Astrocyte (in vitro differentiated cells and primary cell): ENCODE results near the gene THYN1. TPM values are rescaled to one million over a fixed set of nuclear protein-coding genes. Genes with fewer than 3 reads are reported as not detected.

Source experiments
- DNase-seq: peaks from one replicate; pipeline ENCODE4 v3.0.0-alpha.2; 2010; ENCODE audit warnings: low read depth
- FAIRE-seq: peaks from 2 replicates; lab custom pipeline; 2011; peaks lifted over from hg19 to GRCh38; lab: Jason Lieb, UNC
- H2AFZ ChIP-seq: 2 replicates; pipeline ENCODE4 v1.6.0; 2012; ENCODE audit warnings: low read depth, low read length, inconsistent platforms
- H3K27ac ChIP-seq: 2 replicates; pipeline ENCODE4 v1.5.1; 2011; ENCODE audit warnings: low read depth, low read length, inconsistent platforms
- H3K27me3 ChIP-seq: 2 replicates; pipeline ENCODE4 v1.6.0; 2011; ENCODE audit warnings: low read length, inconsistent platforms; ENCODE audit not compliant: insufficient read depth
- H3K36me3 ChIP-seq: 2 replicates; pipeline ENCODE4 v1.5.1; 2011; ENCODE audit warnings: low read length, inconsistent platforms; ENCODE audit not compliant: insufficient read depth
- H3K4me1 ChIP-seq: 2 replicates; pipeline ENCODE4 v1.5.1; 2011; ENCODE audit warnings: low read length, inconsistent platforms; ENCODE audit not compliant: insufficient read depth
- H3K4me2 ChIP-seq: 2 replicates; pipeline ENCODE4 v1.6.0; 2012; ENCODE audit warnings: low read length, inconsistent platforms
- H3K4me3 ChIP-seq: 2 replicates; pipeline ENCODE4 v1.5.1; 2011; ENCODE audit warnings: low read depth, mild to moderate bottlenecking, low read length, inconsistent platforms; ENCODE audit not compliant: insufficient read depth
- H3K79me2 ChIP-seq: 2 replicates; pipeline ENCODE4 v1.6.0; 2012; ENCODE audit warnings: mild to moderate bottlenecking, low read length, inconsistent platforms; ENCODE audit not compliant: insufficient read depth
- H3K9ac ChIP-seq: 2 replicates; pipeline ENCODE4 v1.6.0; 2012; ENCODE audit warnings: mild to moderate bottlenecking, low read length, inconsistent platforms
- H3K9me3 ChIP-seq: 2 replicates; pipeline ENCODE4 v1.5.1; 2012; ENCODE audit warnings: low read depth, mild to moderate bottlenecking, low read length, inconsistent platforms; ENCODE audit not compliant: insufficient read depth
- H4K20me1 ChIP-seq: 2 replicates; pipeline ENCODE4 v1.6.0; 2012; ENCODE audit warnings: low read length, inconsistent platforms; ENCODE audit not compliant: insufficient read depth
- H3K27ac Mint-ChIP-seq: one replicate; pipeline ENCODE4 v1.8.0; 2021; ENCODE audit warnings: mild to moderate bottlenecking, mixed read lengths; ENCODE audit not compliant: unreplicated experiment
- H3K27me3 Mint-ChIP-seq: one replicate; pipeline ENCODE4 v1.8.0; 2021; ENCODE audit warnings: low read depth, mixed read lengths; ENCODE audit not compliant: unreplicated experiment
- H3K36me3 Mint-ChIP-seq: one replicate; pipeline ENCODE4 v1.8.0; 2021; ENCODE audit warnings: low read depth, mixed read lengths; ENCODE audit not compliant: unreplicated experiment
- H3K4me1 Mint-ChIP-seq: one replicate; pipeline ENCODE4 v1.8.0; 2021; ENCODE audit warnings: low read depth, mixed read lengths; ENCODE audit not compliant: unreplicated experiment
- H3K4me3 Mint-ChIP-seq: one replicate; pipeline ENCODE4 v1.8.0; 2021; ENCODE audit warnings: mild to moderate bottlenecking, moderate library complexity, mixed read lengths; ENCODE audit not compliant: unreplicated experiment
- H3K9me3 Mint-ChIP-seq: one replicate; pipeline ENCODE4 v1.8.0; 2021; ENCODE audit warnings: mild to moderate bottlenecking, mixed read lengths; ENCODE audit not compliant: unreplicated experiment
- EZH2 ChIP-seq: IDR thresholded peaks from 2 replicates; pipeline ENCODE4 v1.6.1; 2012; ENCODE audit warnings: mild to moderate bottlenecking, low read length, inconsistent platforms; ENCODE audit not compliant: insufficient read depth
- total RNA-seq: library from RNA; stranded (reverse); gene quantifications from 2 replicates; pipeline ENCODE4 v1.2.1, GENCODE V29; 2021
- TF ChIP-seq, protein P1 (sequence below): IDR thresholded peaks from 2 replicates; pipeline ENCODE4 v1.5.1; 2011; ENCODE audit warnings: low read depth, mild to moderate bottlenecking, inconsistent platforms, low read length, moderate library complexity; ENCODE audit not compliant: insufficient read depth

THYN1 gene
- total RNA-seq, 1 donor from 2014 or later, result 30.5 TPM

DNA sequence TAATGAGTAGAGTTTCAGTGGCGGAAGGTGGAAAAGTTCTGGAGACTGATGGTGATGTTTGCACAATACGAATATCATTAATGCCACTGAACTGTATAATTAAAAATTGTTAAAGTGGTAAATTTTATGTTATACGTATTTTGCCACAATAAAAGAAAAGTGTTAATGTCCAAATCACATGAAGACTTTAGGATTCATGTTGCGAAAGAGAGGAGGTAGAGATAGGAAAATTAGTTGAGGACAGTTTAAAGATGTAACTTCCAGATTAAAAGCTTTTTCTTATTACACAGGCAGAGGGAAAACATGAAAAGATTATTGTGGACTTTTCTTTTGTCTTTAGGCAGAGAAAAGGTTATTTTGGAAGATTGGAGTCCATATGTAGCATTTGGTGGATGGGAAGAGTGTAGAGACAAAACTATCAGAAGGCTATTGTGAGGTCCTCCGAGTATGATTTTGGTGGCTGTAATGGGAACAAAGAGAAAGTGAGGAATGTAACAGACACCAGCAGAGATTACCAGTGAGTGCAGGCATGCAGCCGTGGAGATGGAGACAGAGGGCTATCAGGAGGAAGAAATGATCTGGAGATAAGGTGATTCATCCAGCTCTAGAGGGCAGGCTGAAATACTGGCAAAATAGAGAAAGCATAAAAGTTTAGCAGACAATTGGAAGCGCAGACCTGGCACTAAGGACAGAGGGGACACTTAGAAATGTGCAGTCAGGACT, 16.2 kb downstream of the THYN1 start:
- no peak overlapping the region for H3K4me2 ChIP-seq
- no peak overlapping the region for H3K27ac ChIP-seq
- H3K4me1 Mint-ChIP-seq, result peaks cover 15% of the 10 kb centered on the region
- no peaks in the 10 kb centered on the region for H3K9me3 Mint-ChIP-seq
- peaks cover 4% of the 10 kb centered on the region for H3K36me3 Mint-ChIP-seq
- peaks cover 29% of the 10 kb centered on the region for H4K20me1 ChIP-seq
- H3K4me1 ChIP-seq, result no peaks in the 10 kb centered on the region
- H3K9me3 ChIP-seq, result no peaks in the 10 kb centered on the region
- H3K27ac Mint-ChIP-seq, result no peak overlapping the region
- peaks cover 12% of the 10 kb centered on the region for H3K36me3 ChIP-seq
- FAIRE-seq, result no peak
- H3K4me3 ChIP-seq, result no peak overlapping the region
- H2AFZ ChIP-seq, result no peak overlapping the region
- H3K27me3 ChIP-seq, result no peaks in the 10 kb centered on the region
- no peak overlapping the region for H3K9ac ChIP-seq
- DNase-seq, result no peak
- H3K79me2 ChIP-seq, result peaks cover 19% of the 10 kb centered on the region
- TF ChIP-seq, protein P1, sequence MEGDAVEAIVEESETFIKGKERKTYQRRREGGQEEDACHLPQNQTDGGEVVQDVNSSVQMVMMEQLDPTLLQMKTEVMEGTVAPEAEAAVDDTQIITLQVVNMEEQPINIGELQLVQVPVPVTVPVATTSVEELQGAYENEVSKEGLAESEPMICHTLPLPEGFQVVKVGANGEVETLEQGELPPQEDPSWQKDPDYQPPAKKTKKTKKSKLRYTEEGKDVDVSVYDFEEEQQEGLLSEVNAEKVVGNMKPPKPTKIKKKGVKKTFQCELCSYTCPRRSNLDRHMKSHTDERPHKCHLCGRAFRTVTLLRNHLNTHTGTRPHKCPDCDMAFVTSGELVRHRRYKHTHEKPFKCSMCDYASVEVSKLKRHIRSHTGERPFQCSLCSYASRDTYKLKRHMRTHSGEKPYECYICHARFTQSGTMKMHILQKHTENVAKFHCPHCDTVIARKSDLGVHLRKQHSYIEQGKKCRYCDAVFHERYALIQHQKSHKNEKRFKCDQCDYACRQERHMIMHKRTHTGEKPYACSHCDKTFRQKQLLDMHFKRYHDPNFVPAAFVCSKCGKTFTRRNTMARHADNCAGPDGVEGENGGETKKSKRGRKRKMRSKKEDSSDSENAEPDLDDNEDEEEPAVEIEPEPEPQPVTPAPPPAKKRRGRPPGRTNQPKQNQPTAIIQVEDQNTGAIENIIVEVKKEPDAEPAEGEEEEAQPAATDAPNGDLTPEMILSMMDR, result no peak
- TF ChIP-seq EZH2, result no peak
- H3K27me3 Mint-ChIP-seq, result no peaks in the 10 kb centered on the region
- H3K4me3 Mint-ChIP-seq, result no peak overlapping the region

DNA sequence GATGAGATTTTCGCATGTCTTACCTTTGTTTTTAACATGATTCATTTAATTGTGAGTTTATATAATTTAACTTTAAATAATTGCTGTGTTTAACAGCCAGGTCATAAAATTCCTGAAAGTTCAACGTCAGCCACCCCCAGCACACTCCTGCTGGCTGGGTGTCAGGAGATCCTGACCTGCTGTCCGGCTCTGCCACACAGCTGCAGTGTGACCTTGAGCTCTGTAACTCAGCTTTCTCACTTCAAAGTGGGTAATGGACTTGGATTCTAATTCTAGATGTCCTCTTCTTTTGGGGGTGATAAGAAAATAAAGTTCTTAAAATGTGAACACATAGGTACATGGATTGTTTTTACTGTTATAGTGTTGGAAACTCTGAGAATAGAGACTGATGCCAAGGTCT, 17.8 kb downstream of the THYN1 start:
- Histone ChIP-seq H4K20me1 (peaks cover 44% of the 10 kb centered on the region), H2AFZ (no peak overlapping the region), H3K79me2 (peaks cover 34% of the 10 kb centered on the region), H3K4me1 (no peaks in the 10 kb centered on the region), H3K4me3 (no peak overlapping the region), H3K9ac (no peak overlapping the region), H3K4me2 (no peak overlapping the region), H3K9me3 (no peaks in the 10 kb centered on the region), H3K27ac (no peak overlapping the region), H3K27me3 (no peaks in the 10 kb centered on the region), H3K36me3 (peaks cover 8% of the 10 kb centered on the region)
- H3K4me3 Mint-ChIP-seq, result no peak overlapping the region
- no peak overlapping the region for H3K27ac Mint-ChIP-seq
- H3K9me3 Mint-ChIP-seq, result no peaks in the 10 kb centered on the region
- no peak for FAIRE-seq
- DNase-seq, result no peak
- H3K4me1 Mint-ChIP-seq, result peaks cover 16% of the 10 kb centered on the region
- TF ChIP-seq, protein P1, result no peak
- no peak for TF ChIP-seq EZH2
- peaks cover 7% of the 10 kb centered on the region for H3K36me3 Mint-ChIP-seq
- no peaks in the 10 kb centered on the region for H3K27me3 Mint-ChIP-seq

DNA sequence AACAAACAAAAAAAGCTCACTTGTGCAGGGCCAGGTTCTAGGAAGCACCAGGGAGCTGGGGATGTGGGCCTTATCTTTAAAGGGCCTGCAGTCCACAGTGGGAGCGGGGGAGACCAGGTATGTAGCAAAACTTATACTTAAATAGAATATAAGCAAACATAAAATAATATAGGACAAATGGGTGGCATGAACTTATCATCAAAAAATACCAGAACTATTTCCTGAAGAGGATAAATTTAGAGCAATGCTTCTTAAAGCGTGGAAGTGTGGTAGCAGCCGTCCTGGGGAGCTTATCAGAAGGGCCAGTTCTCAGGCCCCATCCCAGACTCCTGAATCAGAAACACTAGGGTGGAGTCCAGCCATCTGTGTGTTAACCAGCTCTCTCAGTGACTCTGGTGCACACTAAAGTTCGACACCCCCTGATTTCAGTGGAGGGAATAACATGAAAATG, 19.4 kb downstream of the THYN1 start:
- Mint-ChIP-seq H3K4me3 (no peak overlapping the region), H3K36me3 (peaks cover 5% of the 10 kb centered on the region), H3K4me1 (peaks cover 29% of the 10 kb centered on the region), H3K9me3 (no peaks in the 10 kb centered on the region), H3K27me3 (no peaks in the 10 kb centered on the region), H3K27ac (no peak overlapping the region)
- peaks cover 50% of the 10 kb centered on the region for H3K79me2 ChIP-seq
- no peak for TF ChIP-seq EZH2
- TF ChIP-seq, protein P1, result no peak
- no peak for DNase-seq
- no peak overlapping the region for H3K9ac ChIP-seq
- FAIRE-seq, result no peak
- H3K4me2 ChIP-seq, result no peak overlapping the region
- peaks cover 4% of the 10 kb centered on the region for H3K36me3 ChIP-seq
- no peak overlapping the region for H3K4me3 ChIP-seq
- peaks cover 2% of the 10 kb centered on the region for H3K4me1 ChIP-seq
- peaks cover 61% of the 10 kb centered on the region for H4K20me1 ChIP-seq
- H3K27me3 ChIP-seq, result no peaks in the 10 kb centered on the region
- no peaks in the 10 kb centered on the region for H3K9me3 ChIP-seq
- H2AFZ ChIP-seq, result no peak overlapping the region
- H3K27ac ChIP-seq, result no peak overlapping the region
